Peyer's patch (tissue), 4 donors: ENCODE data around the gene AUTS2.

Source experiments
- POLR2A ChIP-seq, 2 donors: fragments of 450-650 bp; IDR thresholded peaks; one replicate each; pipeline ENCODE4 v1.5.1; 2017; ENCODE audit warnings: antibody characterized with exemption in 2 of 2, mild to moderate bottlenecking in 2 of 2, moderate library complexity in 2 of 2
- TF ChIP-seq, protein P1 (sequence below), 6 experiments: fragments of 450-650 bp in 4 of 6; fragments of 200-600 bp in 2 of 6; sonication (generic) in 1 of 6; IDR thresholded peaks; one replicate each; pipeline ENCODE4 v1.5.1; 2017 to 2019; ENCODE audit warnings: antibody characterized with exemption in 6 of 6, mild to moderate bottlenecking in 3 of 6, moderate library complexity in 1 of 6

DNA sequence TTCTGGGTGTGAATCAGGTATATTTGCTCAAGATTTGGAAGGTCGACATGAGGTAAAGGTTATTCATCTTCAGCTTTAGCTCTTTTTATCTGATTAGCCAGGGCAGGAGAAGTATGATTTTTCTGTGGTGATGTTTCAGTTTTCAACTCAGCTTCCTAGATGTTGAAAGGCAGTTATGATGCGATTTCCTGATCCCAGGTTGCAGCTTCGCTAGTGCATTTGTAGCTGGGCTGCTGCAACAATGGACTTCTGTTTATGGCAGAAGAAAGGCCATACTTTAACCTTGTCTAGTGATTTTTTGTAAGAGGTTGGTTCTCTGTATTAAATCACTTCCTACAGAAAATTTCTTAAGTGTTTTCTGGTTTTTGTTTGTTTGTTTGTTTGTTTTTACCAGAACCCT lies 619.3 kb downstream of the AUTS2 start:
- TF ChIP-seq, protein P1, sequence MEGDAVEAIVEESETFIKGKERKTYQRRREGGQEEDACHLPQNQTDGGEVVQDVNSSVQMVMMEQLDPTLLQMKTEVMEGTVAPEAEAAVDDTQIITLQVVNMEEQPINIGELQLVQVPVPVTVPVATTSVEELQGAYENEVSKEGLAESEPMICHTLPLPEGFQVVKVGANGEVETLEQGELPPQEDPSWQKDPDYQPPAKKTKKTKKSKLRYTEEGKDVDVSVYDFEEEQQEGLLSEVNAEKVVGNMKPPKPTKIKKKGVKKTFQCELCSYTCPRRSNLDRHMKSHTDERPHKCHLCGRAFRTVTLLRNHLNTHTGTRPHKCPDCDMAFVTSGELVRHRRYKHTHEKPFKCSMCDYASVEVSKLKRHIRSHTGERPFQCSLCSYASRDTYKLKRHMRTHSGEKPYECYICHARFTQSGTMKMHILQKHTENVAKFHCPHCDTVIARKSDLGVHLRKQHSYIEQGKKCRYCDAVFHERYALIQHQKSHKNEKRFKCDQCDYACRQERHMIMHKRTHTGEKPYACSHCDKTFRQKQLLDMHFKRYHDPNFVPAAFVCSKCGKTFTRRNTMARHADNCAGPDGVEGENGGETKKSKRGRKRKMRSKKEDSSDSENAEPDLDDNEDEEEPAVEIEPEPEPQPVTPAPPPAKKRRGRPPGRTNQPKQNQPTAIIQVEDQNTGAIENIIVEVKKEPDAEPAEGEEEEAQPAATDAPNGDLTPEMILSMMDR (IDR thresholded peaks at IDR 0.05), result no peak
- TF ChIP-seq POLR2A (IDR thresholded peaks at IDR 0.05), result no peak
